Small intestine (tissue), 7 donors: ENCODE results near the gene GRM8. TPM values are rescaled to one million over a fixed set of nuclear protein-coding genes. Genes with fewer than 3 reads are reported as not detected.

ENCODE experiments used
- DNase-seq, 2 donors: peaks; one replicate each; pipeline versions ENCODE4 v3.0.0 to v3.0.0-alpha.2; 2013
- FAIRE-seq: peaks from 2 replicates; lab custom pipeline; 2012; peaks lifted over from hg19 to GRCh38; lab: Jason Lieb, UNC
- H3K27ac ChIP-seq, 3 donors: one replicate each; pipeline ENCODE4 v1.5.1; 2013; ENCODE audit warnings: low read length in 2 of 3, mild to moderate bottlenecking in 2 of 3, control low read depth in 1 of 3, inconsistent platforms in 1 of 3, low read depth in 1 of 3, moderate library complexity in 1 of 3
- H3K27me3 ChIP-seq, 3 donors: one replicate each; pipeline ENCODE4 v1.6.1; 2013; ENCODE audit warnings: low read length in 3 of 3, inconsistent platforms in 1 of 3; ENCODE audit not compliant: control insufficient read depth in 3 of 3, insufficient read depth in 3 of 3
- H3K36me3 ChIP-seq, 3 donors: one replicate each; pipeline ENCODE4 v1.6.1; 2013; ENCODE audit warnings: low read length in 3 of 3, inconsistent platforms in 1 of 3, low read depth in 1 of 3, mild to moderate bottlenecking in 1 of 3, moderate library complexity in 1 of 3; ENCODE audit not compliant: control insufficient read depth in 3 of 3, insufficient read depth in 2 of 3
- H3K4me1 ChIP-seq, 3 donors: one replicate each; pipeline ENCODE4 v1.6.1; 2013; ENCODE audit warnings: low read length in 2 of 3, inconsistent platforms in 1 of 3, low read depth in 1 of 3, mild to moderate bottlenecking in 1 of 3, moderate library complexity in 1 of 3; ENCODE audit not compliant: control insufficient read depth in 3 of 3, insufficient read depth in 2 of 3
- H3K4me3 ChIP-seq, 3 donors: one replicate each; pipeline ENCODE4 v1.5.1; 2013; ENCODE audit warnings: low read length in 3 of 3, control low read depth in 1 of 3, inconsistent platforms in 1 of 3, low read depth in 1 of 3, mild to moderate bottlenecking in 1 of 3, moderate library complexity in 1 of 3
- H3K9me3 ChIP-seq, 2 donors: one replicate each; pipeline ENCODE4 v1.6.1; 2013; ENCODE audit warnings: low read depth in 1 of 2, low read length in 1 of 2; ENCODE audit not compliant: control insufficient read depth in 2 of 2, insufficient read depth in 1 of 2
- WGBS, 3 donors: extraction: QIAGEN DNeasy Blood & Tissue Kit; methylation state at CpG; one replicate each; pipeline ENCODE4 v1.1.7; 2013; 5-methylcytosine and 5-hydroxymethylcytosine counted together
- polyA plus RNA-seq, 4 donors: library from polyadenylated mRNA; stranded (reverse) in 3 of 4; unstranded in 1 of 4; fragments of 200-250 nt in 3 of 4; fragments of 120-200 nt in 1 of 4; gene quantifications; one replicate each; pipeline versions ENCODE4 v1.2.1 to v1.2.3, GENCODE V29; 2013
- donor health status: healthy with polysubstance abuse.
- donor health status: control.
- donor health status: control.
- donor health status: Bipolar disorder and iron deficiency.
- donor health status: healthy.

The GRM8 gene
- polyA plus RNA-seq, 4 donors: 0.07 to 0.12 TPM; not detected in 2

DNA sequence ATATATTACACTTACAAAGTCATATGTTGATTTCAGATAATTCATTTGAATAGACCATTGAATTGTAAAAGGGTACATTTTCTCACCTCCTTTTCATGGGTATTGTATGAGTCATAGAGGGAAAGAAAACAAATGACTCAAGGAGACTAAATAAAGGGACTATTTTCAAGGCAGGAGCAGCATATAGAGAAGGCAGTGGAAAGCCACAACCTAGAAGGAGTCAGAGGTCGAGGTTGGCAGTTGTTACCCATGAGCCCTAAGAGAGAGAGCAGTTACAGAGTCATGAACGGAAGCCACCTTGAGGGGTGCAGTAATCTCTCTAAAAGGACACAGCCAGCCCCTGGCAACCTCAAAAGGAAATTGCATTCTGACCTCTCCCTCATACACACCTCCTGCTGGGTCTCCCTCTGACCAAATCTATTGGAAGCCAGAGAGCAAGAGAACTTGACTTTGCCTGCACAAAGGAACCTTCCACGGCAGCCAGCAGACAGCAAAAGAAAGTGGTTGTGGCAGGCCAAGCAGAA lies 137.9 kb downstream of the GRM8 start:
- Histone ChIP-seq H3K9me3 (no peaks in the 10 kb centered on the region), H3K4me1 (no peaks in the 10 kb centered on the region), H3K27me3 (no peaks in the 10 kb centered on the region), H3K27ac (no peak overlapping the region), H3K36me3 (no peaks in the 10 kb centered on the region), H3K4me3 (no peak overlapping the region)
- WGBS, 3 donors: 44 to 53% (median 52%) methylated on average over 3 of the region's 3 CpGs
- FAIRE-seq (no peak), DNase-seq (no peak)

DNA sequence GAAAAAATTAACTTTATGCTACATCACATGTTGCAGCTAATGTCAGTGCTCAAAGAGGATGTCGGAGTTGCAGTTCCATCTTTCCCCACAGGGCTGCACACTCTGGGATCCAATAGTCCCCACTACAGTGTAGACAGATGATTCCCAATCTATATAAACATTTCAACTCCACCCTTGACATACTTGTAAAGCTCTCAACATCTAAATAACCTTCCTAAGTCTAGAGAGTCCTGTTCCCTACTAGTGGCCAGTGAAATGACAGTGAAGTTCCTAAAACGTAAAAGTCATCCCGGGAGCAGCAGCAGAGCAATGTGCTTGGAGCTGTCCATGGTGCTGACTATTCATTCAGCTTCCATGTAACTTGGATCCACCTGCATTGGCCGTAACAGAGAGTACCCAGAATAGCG lies 145.1 kb downstream of the GRM8 start:
- Histone ChIP-seq H3K4me3 (no peak overlapping the region), H3K4me1 (no peaks in the 10 kb centered on the region), H3K27me3 (no peaks in the 10 kb centered on the region), H3K36me3 (no peaks in the 10 kb centered on the region), H3K9me3 (peaks cover 0 to 3% of the 10 kb centered on the region in 2 donors), H3K27ac (no peak overlapping the region)
- no peak for FAIRE-seq
- 20 to 26% (median 21%) methylated on average over 5 of the region's 5 CpGs for WGBS, 3 donors
- peak; percentile 59 to 83 for DNase-seq

DNA sequence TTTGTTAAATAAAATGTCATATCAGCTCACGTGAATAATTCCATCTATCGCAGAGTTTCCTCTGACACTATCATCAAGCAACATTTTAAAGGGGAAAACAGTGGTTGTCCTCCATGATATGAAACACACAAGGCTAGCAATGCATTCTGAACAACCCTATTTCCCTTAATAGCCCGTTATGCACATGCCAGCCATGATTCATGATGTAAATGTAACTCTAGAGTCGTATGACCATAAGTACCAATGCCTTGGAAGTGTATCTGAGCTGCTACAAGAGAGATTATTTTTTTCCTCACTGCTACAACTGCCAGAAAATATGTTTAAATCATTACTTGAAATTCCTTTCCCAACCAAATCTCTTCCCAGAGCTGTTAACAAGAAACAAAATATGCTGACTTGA lies 159.4 kb downstream of the GRM8 start:
- no peaks in the 10 kb centered on the region for H3K9me3 ChIP-seq
- H3K27ac ChIP-seq: no peak overlapping the region
- FAIRE-seq (no peak), DNase-seq (no peak)
- 68 to 77% (median 69%) methylated on average over 4 of the region's 4 CpGs for WGBS, 3 donors
- H3K4me3 ChIP-seq: no peak overlapping the region
- H3K36me3 ChIP-seq: no peaks in the 10 kb centered on the region
- H3K27me3 ChIP-seq: no peaks in the 10 kb centered on the region
- H3K4me1 ChIP-seq: no peaks in the 10 kb centered on the region

GRCh38 chr7:127091620-127092019 lies 161.1 kb downstream of the GRM8 start:
- H3K4me1 ChIP-seq: no peaks in the 10 kb centered on the region
- no peak overlapping the region for H3K27ac ChIP-seq
- 87 to 96% (median 95%) methylated on average over 17 to 18 of the region's 18 CpGs for WGBS, 3 donors
- no peak for FAIRE-seq
- no peaks in the 10 kb centered on the region for H3K36me3 ChIP-seq
- DNase-seq: no peak
- no peaks in the 10 kb centered on the region for H3K27me3 ChIP-seq
- no peaks in the 10 kb centered on the region for H3K9me3 ChIP-seq
- H3K4me3 ChIP-seq: no peak overlapping the region

DNA sequence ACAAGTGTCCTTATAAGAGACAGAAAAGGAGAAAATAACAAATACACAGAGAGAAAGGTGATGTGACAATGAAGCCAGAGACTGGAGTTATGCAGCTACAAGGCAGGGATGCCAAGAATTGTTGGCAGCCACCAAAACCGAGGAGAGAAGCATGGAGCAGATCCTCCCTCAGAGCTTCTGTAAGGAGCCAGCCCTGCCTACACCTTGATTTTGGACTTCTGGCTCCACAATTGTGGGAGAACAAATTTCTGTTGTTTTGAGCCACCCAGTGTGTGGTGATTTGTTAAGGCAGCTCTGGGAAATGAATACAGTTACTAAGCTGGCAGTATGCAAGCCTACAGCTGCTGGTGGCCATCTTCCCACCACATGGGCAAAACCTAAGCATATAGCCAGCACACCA lies 163.6 kb downstream of the GRM8 start:
- Histone ChIP-seq H3K4me1 (no peaks in the 10 kb centered on the region), H3K4me3 (no peak overlapping the region), H3K36me3 (no peaks in the 10 kb centered on the region), H3K9me3 (no peaks in the 10 kb centered on the region), H3K27ac (no peak overlapping the region), H3K27me3 (peaks cover 0 to 4% (median 0%) of the 10 kb centered on the region in 3 donors)
- DNase-seq (no peak), FAIRE-seq (no peak)
- 56 to 73% (median 68%) methylated on average over 1 of the region's 1 CpG for WGBS, 3 donors

- no peaks in the 10 kb centered on the region for H3K4me1 ChIP-seq
- H3K4me3 ChIP-seq: no peak overlapping the region
- DNase-seq (no peak), FAIRE-seq (no peak)
- H3K36me3 ChIP-seq: no peaks in the 10 kb centered on the region
- peaks cover 0 to 4% (median 0%) of the 10 kb centered on the region in 3 donors for H3K27me3 ChIP-seq
- H3K27ac ChIP-seq: no peak overlapping the region
- 32 to 60% (median 32%) methylated on average over 3 of the region's 3 CpGs for WGBS, 3 donors
- peaks cover 0 to 2% of the 10 kb centered on the region in 2 donors for H3K9me3 ChIP-seq
Observed at GRCh38 chr7:127081539-127081938, 171.2 kb downstream of the GRM8 start.

DNA sequence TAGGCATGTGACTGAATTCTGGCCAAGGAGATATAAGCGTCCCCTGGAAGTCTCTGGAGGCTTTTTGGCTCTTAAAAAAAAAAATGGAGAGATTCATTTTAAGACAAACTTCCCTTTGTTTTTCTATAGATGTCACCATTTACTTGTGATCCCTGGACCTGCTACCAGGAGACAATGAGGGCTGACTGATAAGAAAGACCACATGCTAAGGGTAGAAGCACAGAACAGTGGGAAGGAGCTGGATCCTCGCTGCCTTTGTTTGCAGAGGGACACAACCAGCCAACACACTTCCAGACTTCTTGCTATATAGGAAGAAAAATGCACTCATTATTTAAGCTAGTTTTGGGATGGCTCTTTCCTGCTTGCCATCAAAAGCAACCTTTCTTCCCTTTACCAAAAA lies 172.2 kb downstream of the GRM8 start:
- no peaks in the 10 kb centered on the region for H3K36me3 ChIP-seq
- H3K4me3 ChIP-seq: no peak overlapping the region
- H3K27me3 ChIP-seq: peaks cover 0 to 4% (median 0%) of the 10 kb centered on the region in 3 donors
- DNase-seq (no peak), FAIRE-seq (no peak)
- H3K9me3 ChIP-seq: peaks cover 0 to 2% of the 10 kb centered on the region in 2 donors
- WGBS, 3 donors: 52 to 55% (median 55%) methylated on average over 2 of the region's 2 CpGs
- no peak overlapping the region for H3K27ac ChIP-seq
- no peaks in the 10 kb centered on the region for H3K4me1 ChIP-seq

DNA sequence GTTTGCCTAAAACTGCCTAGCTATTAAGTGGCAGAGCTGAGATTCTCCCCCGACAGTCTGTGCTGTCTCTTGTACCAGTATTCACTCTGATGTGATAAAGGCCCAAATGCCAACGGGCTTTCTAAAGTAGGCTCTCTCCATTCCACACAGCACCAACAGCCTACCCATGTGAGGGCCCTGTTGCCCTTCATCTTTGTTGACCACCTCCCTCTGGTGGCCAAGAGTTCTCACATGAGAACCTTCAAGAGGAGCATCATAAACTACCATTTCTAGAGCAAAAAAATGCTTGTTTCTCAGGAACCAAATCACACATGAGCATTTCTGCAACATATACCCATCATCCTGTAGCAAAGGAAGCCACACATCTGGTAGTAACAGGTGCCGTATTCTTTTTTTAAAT lies 185.8 kb downstream of the GRM8 start:
- no peak overlapping the region for H3K4me3 ChIP-seq
- FAIRE-seq (no peak), DNase-seq (peak; percentile 25 to 39)
- WGBS, 3 donors: 65 to 69% (median 66%) methylated on average over 3 of the region's 3 CpGs
- peaks cover 0 to 7% of the 10 kb centered on the region in 2 donors for H3K9me3 ChIP-seq
- H3K27me3 ChIP-seq: no peaks in the 10 kb centered on the region
- H3K36me3 ChIP-seq: no peaks in the 10 kb centered on the region
- H3K4me1 ChIP-seq: no peaks in the 10 kb centered on the region
- H3K27ac ChIP-seq: no peak overlapping the region

DNA sequence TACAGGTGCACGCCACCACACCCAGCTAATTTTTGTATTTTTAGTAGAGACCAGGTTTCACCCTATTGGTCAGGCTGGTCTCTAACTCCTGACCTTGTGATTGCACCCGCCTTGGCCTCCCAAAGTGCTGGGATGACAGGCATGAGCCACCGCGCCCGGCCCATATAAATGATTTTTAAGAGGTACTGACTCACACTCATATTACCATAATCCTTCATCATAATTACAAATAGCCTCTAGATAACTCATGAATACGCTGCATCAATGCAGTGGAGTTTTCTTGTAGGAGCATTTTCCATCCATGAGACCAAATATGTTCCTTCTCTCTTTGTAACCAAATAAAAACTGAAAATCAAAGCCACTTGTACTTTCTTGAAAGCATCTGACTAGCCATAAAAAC lies 193.3 kb downstream of the GRM8 start:
- FAIRE-seq (no peak), DNase-seq (no peak)
- 79 to 88% (median 86%) methylated on average over 6 of the region's 6 CpGs for WGBS, 3 donors
- Histone ChIP-seq H3K36me3 (no peaks in the 10 kb centered on the region), H3K27ac (no peak overlapping the region), H3K9me3 (peaks cover 0 to 7% of the 10 kb centered on the region in 2 donors), H3K4me3 (no peak overlapping the region), H3K27me3 (no peaks in the 10 kb centered on the region), H3K4me1 (peaks cover 0 to 4% (median 0%) of the 10 kb centered on the region in 3 donors)
